HCT116 (cell line): ENCODE measurements around the gene RNGTT.

Experiments
- EGR1 ChIP-seq: IDR thresholded peaks from 2 replicates; pipeline ENCODE4 v1.6.1; 2012; ENCODE audit warnings: low read depth
- EZH2 ChIP-seq: fragments of 200-600 bp; sonication (generic); IDR thresholded peaks from 2 replicates; pipeline ENCODE4 v1.6.1; 2017; ENCODE audit warnings: antibody characterized with exemption, mixed run types
- POLR2A ChIP-seq: IDR thresholded peaks from 2 replicates; pipeline ENCODE4 v1.7.0; 2011; ENCODE audit warnings: borderline replicate concordance; ENCODE audit not compliant: insufficient read depth, insufficient read length; ENCODE audit errors: extremely low read depth
- POLR2AphosphoS5 ChIP-seq: IDR thresholded peaks from 2 replicates; pipeline ENCODE4 v1.6.1; 2011; ENCODE audit warnings: mild to moderate bottlenecking, low read depth, low read length, moderate library complexity
- RAD21 ChIP-seq: IDR thresholded peaks from 2 replicates; pipeline ENCODE4 v1.6.1; 2012; ENCODE audit warnings: low read depth, mild to moderate bottlenecking
- SP1 ChIP-seq: IDR thresholded peaks from 2 replicates; pipeline ENCODE4 v1.6.1; 2012; ENCODE audit warnings: low read depth
- SRF ChIP-seq: IDR thresholded peaks from 2 replicates; pipeline ENCODE4 v1.6.1; 2012; ENCODE audit warnings: low read depth
- ZFX ChIP-seq: fragments of 450-650 bp; IDR thresholded peaks from 2 replicates; pipeline ENCODE4 v1.6.1; 2017
- TF ChIP-seq, protein P1 (sequence below), 3 experiments: fragments of 200-600 bp in 1 of 3; sonication (generic) in 1 of 3; IDR thresholded peaks in 2 of 3; conservative IDR thresholded peaks in 1 of 3; 2 replicates each; pipeline ENCODE4 v1.5.1; 2012 to 2017; ENCODE audit warnings: low read depth in 2 of 3, low read length in 2 of 3, antibody characterized with exemption in 1 of 3, borderline replicate concordance in 1 of 3, control low read depth in 1 of 3, mild to moderate bottlenecking in 1 of 3, mixed read lengths in 1 of 3, mixed run types in 1 of 3, moderate library complexity in 1 of 3; ENCODE audit not compliant: insufficient read depth in 1 of 3
- TF ChIP-seq, protein P2 (sequence below): IDR thresholded peaks from 2 replicates; pipeline ENCODE4 v1.6.1; 2011; ENCODE audit warnings: mild to moderate bottlenecking, low read length, moderate library complexity; ENCODE audit not compliant: insufficient replicate concordance; ENCODE audit errors: extremely low read depth
- TF ChIP-seq, protein P3 (sequence below): IDR thresholded peaks from 2 replicates; pipeline ENCODE4 v1.6.1; 2012

DNA sequence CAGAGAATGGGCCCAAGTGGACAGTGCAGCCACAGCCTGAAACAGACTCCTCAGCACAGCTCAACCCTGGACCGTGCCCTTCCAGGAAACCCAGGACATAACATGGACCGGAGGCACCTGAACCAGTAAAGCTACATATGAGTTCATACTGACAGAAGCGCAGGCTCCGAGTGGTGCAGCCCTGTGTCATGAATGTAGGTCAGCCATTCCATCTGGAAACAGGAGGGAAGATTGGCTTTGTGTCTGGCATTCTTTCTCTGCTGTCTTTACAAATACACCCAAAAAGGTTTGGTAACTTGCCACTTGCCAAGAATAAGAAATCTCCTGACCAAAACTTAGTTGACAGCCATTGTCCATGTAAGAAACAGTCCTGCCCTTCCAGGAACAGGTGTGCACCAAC is 366.6 kb downstream of the RNGTT start:
- no peak for TF ChIP-seq POLR2A
- no peak for TF ChIP-seq SP1
- TF ChIP-seq EZH2, result no peak
- no peak for TF ChIP-seq SRF
- TF ChIP-seq, protein P1, sequence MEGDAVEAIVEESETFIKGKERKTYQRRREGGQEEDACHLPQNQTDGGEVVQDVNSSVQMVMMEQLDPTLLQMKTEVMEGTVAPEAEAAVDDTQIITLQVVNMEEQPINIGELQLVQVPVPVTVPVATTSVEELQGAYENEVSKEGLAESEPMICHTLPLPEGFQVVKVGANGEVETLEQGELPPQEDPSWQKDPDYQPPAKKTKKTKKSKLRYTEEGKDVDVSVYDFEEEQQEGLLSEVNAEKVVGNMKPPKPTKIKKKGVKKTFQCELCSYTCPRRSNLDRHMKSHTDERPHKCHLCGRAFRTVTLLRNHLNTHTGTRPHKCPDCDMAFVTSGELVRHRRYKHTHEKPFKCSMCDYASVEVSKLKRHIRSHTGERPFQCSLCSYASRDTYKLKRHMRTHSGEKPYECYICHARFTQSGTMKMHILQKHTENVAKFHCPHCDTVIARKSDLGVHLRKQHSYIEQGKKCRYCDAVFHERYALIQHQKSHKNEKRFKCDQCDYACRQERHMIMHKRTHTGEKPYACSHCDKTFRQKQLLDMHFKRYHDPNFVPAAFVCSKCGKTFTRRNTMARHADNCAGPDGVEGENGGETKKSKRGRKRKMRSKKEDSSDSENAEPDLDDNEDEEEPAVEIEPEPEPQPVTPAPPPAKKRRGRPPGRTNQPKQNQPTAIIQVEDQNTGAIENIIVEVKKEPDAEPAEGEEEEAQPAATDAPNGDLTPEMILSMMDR (IDR thresholded peaks at IDR 0.05 in 2 of 3, conservative IDR thresholded peaks at IDR 0.05 in 1 of 3; ENCODE audit: borderline replicate concordance in 1 of 3, insufficient read depth in 1 of 3, low read depth in 2 of 3, low read length in 2 of 3), result no peak
- TF ChIP-seq ZFX, result no peak
- no peak for TF ChIP-seq POLR2AphosphoS5
- TF ChIP-seq, protein P2, sequence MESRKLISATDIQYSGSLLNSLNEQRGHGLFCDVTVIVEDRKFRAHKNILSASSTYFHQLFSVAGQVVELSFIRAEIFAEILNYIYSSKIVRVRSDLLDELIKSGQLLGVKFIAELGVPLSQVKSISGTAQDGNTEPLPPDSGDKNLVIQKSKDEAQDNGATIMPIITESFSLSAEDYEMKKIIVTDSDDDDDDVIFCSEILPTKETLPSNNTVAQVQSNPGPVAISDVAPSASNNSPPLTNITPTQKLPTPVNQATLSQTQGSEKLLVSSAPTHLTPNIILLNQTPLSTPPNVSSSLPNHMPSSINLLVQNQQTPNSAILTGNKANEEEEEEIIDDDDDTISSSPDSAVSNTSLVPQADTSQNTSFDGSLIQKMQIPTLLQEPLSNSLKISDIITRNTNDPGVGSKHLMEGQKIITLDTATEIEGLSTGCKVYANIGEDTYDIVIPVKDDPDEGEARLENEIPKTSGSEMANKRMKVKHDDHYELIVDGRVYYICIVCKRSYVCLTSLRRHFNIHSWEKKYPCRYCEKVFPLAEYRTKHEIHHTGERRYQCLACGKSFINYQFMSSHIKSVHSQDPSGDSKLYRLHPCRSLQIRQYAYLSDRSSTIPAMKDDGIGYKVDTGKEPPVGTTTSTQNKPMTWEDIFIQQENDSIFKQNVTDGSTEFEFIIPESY, result no peak
- no peak for TF ChIP-seq RAD21
- TF ChIP-seq EGR1, result no peak
- TF ChIP-seq, protein P3, sequence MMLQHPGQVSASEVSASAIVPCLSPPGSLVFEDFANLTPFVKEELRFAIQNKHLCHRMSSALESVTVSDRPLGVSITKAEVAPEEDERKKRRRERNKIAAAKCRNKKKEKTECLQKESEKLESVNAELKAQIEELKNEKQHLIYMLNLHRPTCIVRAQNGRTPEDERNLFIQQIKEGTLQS, result no peak
